CD4-positive, alpha-beta T cell treated with Interferon alpha-2 for 1 hour (primary cell): ENCODE results near the gene CENPS.
"Not testable (repeated sequence)": the region's sequence is repeated elsewhere in the genome, so short reads cannot be mapped to it uniquely, and the experiment has no call there.

Experiments
- DNase-seq, 2 donors: peaks; one replicate each; pipeline ENCODE4 v3.0.0-alpha.2; 2020 to 2022

The CENPS gene

GRCh38 chr1:10430216-10431069 is at the start of gene CENPS:
CENPS (plus strand) TSS chr1:10430433; CDS start chr1:10430518, 85 bp downstream.
- peak; percentile 80 to 92 for DNase-seq

- DNase-seq, result no peak
These were observed 49.5 kb upstream of the CENPS start for GRCh38 chr1:10380594-10381275.

- DNase-seq, result no peak
These were observed 46.6 kb upstream of the CENPS start for GRCh38 chr1:10383630-10384029.

- DNase-seq, result no peak
These were observed 46.0 kb upstream of the CENPS start for GRCh38 chr1:10384219-10384618.

- no peak for DNase-seq
These were observed 43.2 kb upstream of the CENPS start for GRCh38 chr1:10386761-10387676.

- DNase-seq, result peak; percentile 10 to 13
These were observed 42.4 kb upstream of the CENPS start for GRCh38 chr1:10387677-10388386.

- no peak for DNase-seq
These were observed 41.9 kb upstream of the CENPS start for GRCh38 chr1:10388387-10388715.

GRCh38 chr1:10389271-10389973 is 40.8 kb upstream of the CENPS start:
- no peak for DNase-seq

- no peak for DNase-seq
These were observed 33.4 kb upstream of the CENPS start for GRCh38 chr1:10396870-10397269.

- no peak for DNase-seq
These were observed 31.9 kb upstream of the CENPS start for GRCh38 chr1:10398278-10398733.

GRCh38 chr1:10398734-10399443 is 31.3 kb upstream of the CENPS start, which contains the start of gene PGD:
PGD (plus strand) TSS chr1:10399064; CDS start chr1:10399118, 54 bp downstream.
- DNase-seq, result peak; percentile 96 to 97

GRCh38 chr1:10399444-10399941 is 30.7 kb upstream of the CENPS start:
- no peak for DNase-seq

GRCh38 chr1:10400013-10400412 is 30.2 kb upstream of the CENPS start:
- DNase-seq, result no peak

GRCh38 chr1:10401281-10401680 is 29.0 kb upstream of the CENPS start:
- DNase-seq, result no peak

- no peak for DNase-seq
These were observed 27.4 kb upstream of the CENPS start for GRCh38 chr1:10402729-10403274.

- DNase-seq, result no peak
These were observed 23.0 kb upstream of the CENPS start for GRCh38 chr1:10407201-10407600.

- peak in 1 of 2 donors; percentile 43 for DNase-seq
These were observed 14.9 kb upstream of the CENPS start for GRCh38 chr1:10415211-10415930.

- not testable (repeated sequence) for DNase-seq
These were observed 14.3 kb upstream of the CENPS start for GRCh38 chr1:10415967-10416366.

GRCh38 chr1:10418741-10419140 is 11.5 kb upstream of the CENPS start:
- DNase-seq, result not testable (repeated sequence)

GRCh38 chr1:10419351-10419750 is 10.9 kb upstream of the CENPS start:
- no peak for DNase-seq
